ENCODE data around the gene RNU7-1. TPM values are rescaled to one million over a fixed set of nuclear protein-coding genes. Genes with fewer than 3 reads are reported as not detected.

Gene RNU7-1
- total RNA-seq, 1 experiment from 2014 or later: not detected

GRCh38 chr12:6955108-6956020 lies 11.7 kb downstream of the RNU7-1 start:
- no peak for DNase-seq
- H3K9me3 ChIP-seq: no peaks in the 10 kb centered on the region
- no peaks in the 10 kb centered on the region for H3K27me3 ChIP-seq
- H3K4me3 ChIP-seq: no peak overlapping the region
- no peaks in the 10 kb centered on the region for H3K36me3 ChIP-seq

GRCh38 chr12:6956021-6956727 lies 12.6 kb downstream of the RNU7-1 start:
- Histone ChIP-seq H3K36me3 (no peaks in the 10 kb centered on the region), H3K27me3 (no peaks in the 10 kb centered on the region), H3K4me3 (no peak overlapping the region), H3K9me3 (no peaks in the 10 kb centered on the region)
- no peak for DNase-seq

GRCh38 chr12:6957151-6957701 lies 13.6 kb downstream of the RNU7-1 start:
- Histone ChIP-seq H3K27me3 (no peaks in the 10 kb centered on the region), H3K9me3 (no peaks in the 10 kb centered on the region), H3K36me3 (no peaks in the 10 kb centered on the region), H3K4me3 (no peak overlapping the region)
- no peak for DNase-seq

GRCh38 chr12:6957741-6958608 lies 14.4 kb downstream of the RNU7-1 start:
- Histone ChIP-seq H3K27me3 (no peaks in the 10 kb centered on the region), H3K36me3 (no peaks in the 10 kb centered on the region), H3K4me3 (no peak overlapping the region), H3K9me3 (no peaks in the 10 kb centered on the region)
- no peak for DNase-seq

GRCh38 chr12:6958609-6959057 lies 15.0 kb downstream of the RNU7-1 start:
- DNase-seq: no peak
- no peaks in the 10 kb centered on the region for H3K27me3 ChIP-seq
- H3K9me3 ChIP-seq: no peaks in the 10 kb centered on the region
- no peak overlapping the region for H3K4me3 ChIP-seq
- no peaks in the 10 kb centered on the region for H3K36me3 ChIP-seq

- no peaks in the 10 kb centered on the region for H3K27me3 ChIP-seq
- no peaks in the 10 kb centered on the region for H3K36me3 ChIP-seq
- no peak overlapping the region for H3K4me3 ChIP-seq
- DNase-seq: no peak
- no peaks in the 10 kb centered on the region for H3K9me3 ChIP-seq
These were observed 15.6 kb downstream of the RNU7-1 start for GRCh38 chr12:6959058-6959804.

- no peak for DNase-seq
- Histone ChIP-seq H3K4me3 (no peak overlapping the region), H3K9me3 (no peaks in the 10 kb centered on the region)
These were observed 16.4 kb downstream of the RNU7-1 start for GRCh38 chr12:6959805-6960592.

GRCh38 chr12:6960593-6961277 lies 17.1 kb downstream of the RNU7-1 start:
- Histone ChIP-seq H3K4me3 (no peak overlapping the region), H3K9me3 (no peaks in the 10 kb centered on the region), H3K36me3 (peaks cover 13% of the 10 kb centered on the region), H3K27me3 (no peaks in the 10 kb centered on the region)
- DNase-seq: no peak

More at GRCh38 chr12:6959805-6960592, 16.4 kb downstream of the RNU7-1 start:
- Histone ChIP-seq H3K27me3 (no peaks in the 10 kb centered on the region), H3K36me3 (peaks cover 6% of the 10 kb centered on the region)

GRCh38 chr12:6961278-6961694 lies 17.7 kb downstream of the RNU7-1 start:
- peaks cover 19% of the 10 kb centered on the region for H3K36me3 ChIP-seq
- DNase-seq: no peak
- no peak overlapping the region for H3K4me3 ChIP-seq
- no peaks in the 10 kb centered on the region for H3K27me3 ChIP-seq
- H3K9me3 ChIP-seq: no peaks in the 10 kb centered on the region

GRCh38 chr12:6961695-6962284 lies 18.2 kb downstream of the RNU7-1 start:
- no peak overlapping the region for H3K4me3 ChIP-seq

GRCh38 chr12:6962285-6963015 lies 18.8 kb downstream of the RNU7-1 start:
- Histone ChIP-seq H3K9me3 (no peaks in the 10 kb centered on the region), H3K36me3 (peaks cover 30% of the 10 kb centered on the region), H3K4me3 (no peak overlapping the region), H3K27me3 (no peaks in the 10 kb centered on the region)
- DNase-seq: no peak

More at GRCh38 chr12:6961695-6962284, 18.2 kb downstream of the RNU7-1 start:
- Histone ChIP-seq H3K9me3 (no peaks in the 10 kb centered on the region), H3K27me3 (no peaks in the 10 kb centered on the region), H3K36me3 (peaks cover 24% of the 10 kb centered on the region)
- DNase-seq: peak; percentile 76

- Histone ChIP-seq H3K27me3 (no peaks in the 10 kb centered on the region), H3K4me3 (no peak overlapping the region), H3K9me3 (no peaks in the 10 kb centered on the region), H3K36me3 (peaks cover 38% of the 10 kb centered on the region)
- DNase-seq: no peak
These were observed 19.6 kb downstream of the RNU7-1 start for GRCh38 chr12:6963016-6963731.

- DNase-seq: no peak
- H3K9me3 ChIP-seq: no peaks in the 10 kb centered on the region
- no peaks in the 10 kb centered on the region for H3K27me3 ChIP-seq
- peaks cover 45% of the 10 kb centered on the region for H3K36me3 ChIP-seq
- H3K4me3 ChIP-seq: no peak overlapping the region
These were observed 20.3 kb downstream of the RNU7-1 start for GRCh38 chr12:6963791-6964413.

Measured in MG63 (cell line).